ENCODE data around the gene ABCA8.
"Not testable (repeated sequence)": the region's sequence is repeated elsewhere in the genome, so short reads cannot be mapped to it uniquely, and the experiment has no call there.

Gene ABCA8

DNA sequence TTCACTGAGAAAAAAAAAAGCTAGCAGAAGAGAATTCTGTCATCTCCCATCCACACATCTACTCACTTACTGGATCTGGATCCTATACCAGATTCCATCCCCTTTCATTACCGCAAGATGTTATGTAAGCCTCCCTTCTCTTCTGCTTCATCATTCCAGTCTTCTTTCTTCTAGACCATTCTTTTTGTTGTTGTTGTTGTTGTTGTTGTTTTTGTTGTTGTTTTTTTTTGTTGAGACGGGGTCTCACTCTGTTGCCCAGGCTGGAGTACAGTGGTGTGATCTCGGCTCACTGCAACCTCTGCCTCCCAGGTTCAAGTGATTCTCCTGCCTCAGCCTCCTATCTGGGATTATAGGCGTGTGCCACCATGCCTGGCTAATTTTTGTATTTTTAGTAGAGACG, 131.0 kb downstream of the ABCA8 start:
- not testable (repeated sequence) for DNase-seq

DNA sequence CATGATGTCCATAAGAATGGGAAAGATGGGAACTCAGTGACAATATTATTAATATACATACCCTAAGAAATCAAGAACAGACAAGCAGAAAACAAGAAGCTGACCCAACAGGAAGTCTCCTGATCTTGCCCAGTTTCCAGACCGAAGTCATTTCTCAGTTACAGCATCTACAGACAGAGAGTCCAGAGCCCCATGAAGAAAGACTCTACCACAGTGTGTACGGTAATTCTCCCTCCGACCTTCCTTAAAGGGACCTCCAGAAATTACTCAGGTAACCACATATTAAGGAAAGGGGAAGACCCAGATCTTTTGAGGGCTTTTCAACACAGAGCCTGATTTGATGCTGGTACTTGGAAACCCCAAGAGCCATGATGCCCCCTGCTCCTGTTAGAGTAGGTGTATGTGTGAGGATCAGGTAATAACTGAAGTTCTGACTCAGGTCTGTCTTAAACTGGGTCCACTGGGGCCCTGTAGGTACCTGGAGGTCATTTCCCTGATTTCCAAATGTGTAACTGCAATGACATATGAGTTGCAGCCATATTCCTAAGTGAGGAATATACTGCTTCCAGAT, 132.4 kb downstream of the ABCA8 start:
- DNase-seq = no peak

DNA sequence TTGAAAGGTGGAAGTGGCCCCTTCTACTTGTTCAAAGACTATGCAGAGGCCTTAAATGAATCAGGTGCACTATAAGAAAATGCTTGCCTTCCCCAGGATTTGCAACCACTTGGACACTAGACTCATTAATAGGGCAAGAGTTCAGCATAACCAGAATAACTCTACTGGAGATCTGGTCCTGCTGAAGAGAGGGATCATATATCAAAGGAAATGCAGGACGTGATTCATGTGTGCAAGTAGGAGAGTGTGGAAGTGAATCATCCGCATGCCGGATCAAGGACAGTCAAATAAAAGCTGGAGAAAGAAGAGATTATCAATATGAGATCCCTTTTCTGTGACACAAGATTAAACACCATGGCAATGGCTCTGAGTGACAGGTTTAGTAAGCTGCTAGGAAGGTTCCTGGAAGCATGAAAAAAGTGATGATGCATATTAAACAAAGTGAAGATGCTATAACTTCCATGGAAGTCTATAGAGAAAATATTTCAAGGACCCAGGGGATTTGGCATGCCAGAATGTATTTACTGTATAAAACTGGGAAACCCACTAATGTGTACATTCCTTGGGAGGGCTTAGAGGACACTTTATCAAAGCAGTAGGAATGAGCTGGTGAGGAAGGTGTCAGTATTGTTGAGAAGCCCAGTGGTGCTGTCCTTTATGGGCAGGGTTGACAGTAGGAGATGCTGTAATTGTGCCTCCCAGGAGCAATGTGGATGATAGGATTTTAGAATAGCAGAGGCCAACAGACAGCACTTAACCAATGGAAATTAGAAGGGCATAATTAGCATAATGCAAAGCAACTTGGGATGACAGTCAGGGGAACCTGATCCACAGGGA, 133.1 kb downstream of the ABCA8 start:
- DNase-seq = no peak

GRCh38 chr17:68820825-68821481, 134.2 kb downstream of the ABCA8 start:
- DNase-seq = no peak

GRCh38 chr17:68820476-68820824, 134.7 kb downstream of the ABCA8 start:
- DNase-seq = no peak

DNA sequence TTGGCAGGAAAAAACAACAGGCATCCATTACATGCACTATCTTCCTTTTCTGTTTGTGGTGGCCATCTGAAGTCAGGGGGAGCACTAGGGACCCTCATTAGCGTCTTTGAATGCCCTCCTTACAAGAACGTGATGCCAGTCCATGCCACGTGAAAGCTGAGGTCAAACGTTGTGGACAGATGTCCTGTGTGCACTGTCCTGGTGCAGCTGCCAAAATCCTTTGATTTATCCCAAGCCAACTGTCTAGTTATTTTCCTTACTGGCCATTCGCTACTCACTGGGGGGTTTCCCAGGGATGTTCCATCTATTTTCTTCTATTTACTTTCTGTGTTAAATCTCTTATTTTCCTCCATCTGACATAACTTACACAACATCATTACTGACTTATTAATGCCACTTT, 135.7 kb downstream of the ABCA8 start:
- no peak for DNase-seq

Measured in COR-L47 (cell line).